ENCODE data around the gene FCHSD1. TPM values are rescaled to one million over a fixed set of nuclear protein-coding genes. Genes with fewer than 3 reads are reported as not detected.

Gene FCHSD1
- total RNA-seq, 2 experiments from 2014 or later, result 31.9 to 55.3 TPM

GRCh38 chr5:141602606-141603005 is 48.6 kb downstream of the FCHSD1 start:
- Histone ChIP-seq H4K20me1 (ENCODE audit: insufficient read depth, low read length) (peaks cover 17% of the 10 kb centered on the region), H3K9me3 (ENCODE audit: low read length) (no peaks in the 10 kb centered on the region), H3K27ac (ENCODE audit: low read depth, low read length, poor library complexity, severe bottlenecking) (no peak overlapping the region), H3K4me2 (ENCODE audit: low read length) (no peak overlapping the region), H3K4me3 (ENCODE audit: low read depth, low read length, poor library complexity, severe bottlenecking) (no peak overlapping the region), H3K9me2 (ENCODE audit: insufficient read depth, low read length) (no peaks in the 10 kb centered on the region), H3K4me1 (ENCODE audit: insufficient read depth, low read length, poor library complexity, severe bottlenecking) (peaks cover 52% of the 10 kb centered on the region), H2AFZ (ENCODE audit: low read length) (no peak overlapping the region), H3K79me2 (ENCODE audit: insufficient read depth, low read depth, low read length) (peaks cover 87% of the 10 kb centered on the region), H3K36me3 (ENCODE audit: insufficient read depth, low read length) (peaks cover 16% of the 10 kb centered on the region; the same call in 1 of the 2 replicates)
- ChIA-PET CTCF (ENCODE audit: unreplicated experiment) (interaction anchor here (1.2 kb wide), 1 partner anchor 10 kb away, joined by 3 read pairs; no protein-coding TSS in a partner anchor), POLR2A (interaction anchor here (0.6 to 1.8 kb wide), 4 partner anchors 10 to 92 kb away, joined by 4 to 7 read pairs (median 6); no protein-coding TSS in a partner anchor)
- TF ChIP-seq EZH2phosphoT487 (IDR thresholded peaks at IDR 0.05; ENCODE audit: borderline replicate concordance, low read depth, low read length), result no peak
- no peak for TF ChIP-seq CTCF (conservative IDR thresholded peaks at IDR 0.05; ENCODE audit: low read length)
- intact Hi-C loops (cut with micrococcal nuclease; ENCODE audit: unreplicated experiment), result no loop called here
- DNase-seq (ENCODE audit: low spot score), result no peak
- no TSS peak for BruUV-seq (replicated peaks)

DNA sequence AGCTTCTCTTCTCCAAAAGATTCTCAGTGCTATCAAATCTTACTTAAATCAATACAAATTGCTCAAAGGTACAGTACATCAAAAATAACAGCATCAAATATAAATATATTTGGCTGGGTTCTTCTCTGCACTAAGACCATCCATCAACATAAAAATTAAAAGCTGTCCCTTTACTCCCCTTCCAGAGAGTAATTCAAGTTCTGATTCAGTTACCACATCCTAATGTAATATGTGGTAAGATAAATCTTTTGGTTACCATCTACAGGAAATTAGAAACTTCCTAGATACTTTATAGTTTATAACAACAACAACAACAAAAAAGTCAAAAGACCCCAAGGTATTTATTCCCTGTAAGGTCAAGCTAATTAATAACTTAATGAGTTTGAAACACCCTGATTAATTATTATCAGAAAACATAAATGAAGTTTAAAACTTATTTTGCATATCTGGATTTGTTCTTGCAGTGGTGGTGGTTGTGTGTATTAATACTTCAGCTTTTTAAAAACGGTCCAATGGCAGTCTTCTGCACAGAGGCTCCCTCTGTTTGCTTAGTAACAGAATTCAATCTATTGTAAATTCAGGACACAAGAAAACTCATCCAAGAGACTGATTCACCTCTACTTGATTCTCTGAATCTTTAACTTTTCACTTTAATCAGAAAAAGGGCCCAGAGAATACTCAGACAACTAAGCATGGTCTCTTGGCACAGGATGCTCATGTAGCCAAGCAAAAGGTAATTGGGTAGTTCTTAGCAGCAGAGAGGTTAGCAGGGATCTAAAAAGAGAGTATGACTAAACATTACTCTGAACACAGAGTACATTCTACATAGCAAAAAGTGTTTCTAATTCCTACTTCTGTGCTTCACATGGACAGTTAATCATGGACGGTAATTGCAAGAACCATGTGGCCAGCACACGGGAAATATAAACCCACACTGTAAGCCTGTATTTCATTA is 52.5 kb downstream of the FCHSD1 start:
- H3K4me2 ChIP-seq (ENCODE audit: low read length), result no peak overlapping the region
- no peak overlapping the region for H3K27ac ChIP-seq (ENCODE audit: low read depth, low read length, poor library complexity, severe bottlenecking)

More for the DNA sequence above, 52.5 kb downstream of the FCHSD1 start:
- no peak for TF ChIP-seq CTCF (conservative IDR thresholded peaks at IDR 0.05; ENCODE audit: low read length)
- no peak for TF ChIP-seq EZH2phosphoT487 (IDR thresholded peaks at IDR 0.05; ENCODE audit: borderline replicate concordance, low read depth, low read length)
- Histone ChIP-seq H3K4me3 (ENCODE audit: low read depth, low read length, poor library complexity, severe bottlenecking) (no peak overlapping the region), H3K4me1 (ENCODE audit: insufficient read depth, low read length, poor library complexity, severe bottlenecking) (peaks cover 22% of the 10 kb centered on the region), H3K9me3 (ENCODE audit: low read length) (no peaks in the 10 kb centered on the region), H3K79me2 (ENCODE audit: insufficient read depth, low read depth, low read length) (peaks cover 70% of the 10 kb centered on the region), H3K36me3 (ENCODE audit: insufficient read depth, low read length) (peaks cover 32% of the 10 kb centered on the region), H2AFZ (ENCODE audit: low read length) (no peak overlapping the region), H4K20me1 (ENCODE audit: insufficient read depth, low read length) (no peaks in the 10 kb centered on the region), H3K9me2 (ENCODE audit: insufficient read depth, low read length) (no peaks in the 10 kb centered on the region)
- CTCF ChIA-PET (ENCODE audit: unreplicated experiment), result no interaction called here
- no peak for DNase-seq (ENCODE audit: low spot score)
- POLR2A ChIA-PET, result interaction anchor here (0.6 to 2.1 kb wide), 7 partner anchors 8 to 994 kb away, joined by 3 to 14 read pairs (median 3); no protein-coding TSS in a partner anchor
- BruUV-seq (replicated peaks), result no TSS peak
- intact Hi-C loops (cut with micrococcal nuclease; ENCODE audit: unreplicated experiment), result no loop called here

Measured in OCI-LY7 (cell line).